ENCODE measurements around the gene TMEM59L.

Gene TMEM59L

GRCh38 chr19:18609717-18610051 lies 3.0 kb upstream of the TMEM59L start:
- no peak for DNase-seq

DNA sequence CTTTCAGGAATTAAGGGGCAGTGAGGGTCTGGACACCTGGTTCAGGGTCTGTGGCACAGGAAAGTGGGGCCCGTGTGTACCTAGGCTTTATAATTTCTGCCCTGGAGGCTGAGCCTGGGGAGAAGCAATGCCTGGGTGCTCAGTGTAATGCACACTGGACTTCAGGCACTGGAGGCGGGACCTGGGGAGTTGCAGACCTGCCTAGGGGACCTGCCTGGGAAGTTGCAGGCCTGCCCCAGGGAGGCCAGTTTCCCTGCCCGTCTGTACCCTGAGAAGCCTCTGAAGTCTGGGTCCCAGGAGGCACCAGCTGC lies 2.5 kb upstream of the TMEM59L start:
- no peak for DNase-seq

DNA sequence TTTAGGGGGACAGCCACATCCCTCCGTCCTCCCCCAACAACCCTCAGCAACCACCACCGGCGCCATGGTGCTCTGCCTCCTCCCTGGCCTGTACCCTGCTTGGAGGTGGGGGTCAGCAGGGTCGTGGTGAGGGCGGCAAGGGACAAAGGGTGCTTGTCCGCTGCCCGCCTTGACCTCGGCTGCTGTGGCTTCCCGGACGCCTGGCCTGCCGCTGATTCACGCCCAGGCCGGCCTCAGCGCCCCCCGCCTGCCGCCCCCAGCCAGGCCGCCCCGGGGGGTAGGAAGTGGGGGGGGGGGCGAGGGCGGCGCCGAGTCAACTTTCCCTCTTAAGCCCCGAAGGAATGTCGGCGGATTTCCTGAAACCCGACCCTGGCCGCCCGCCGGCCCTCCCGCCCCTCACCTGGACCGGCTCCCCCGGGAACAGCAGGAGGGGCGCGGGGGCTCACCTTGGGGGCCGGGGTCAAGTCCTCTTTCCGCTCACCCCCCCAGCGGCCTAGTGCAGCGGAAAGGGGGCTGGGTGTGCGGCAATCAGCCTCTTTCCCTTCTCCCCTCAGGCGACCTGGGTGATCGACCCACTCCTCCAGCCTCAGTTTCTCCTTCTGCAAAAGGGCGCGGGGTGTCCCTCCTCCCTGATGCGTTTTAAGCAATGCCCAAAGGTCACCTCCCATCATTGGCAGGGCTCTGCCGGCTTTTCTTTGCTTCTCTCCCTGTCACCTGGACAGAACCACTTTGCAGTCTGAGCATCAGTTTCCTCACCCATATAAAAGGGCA lies 1.9 kb upstream of the TMEM59L start:
- no peak for DNase-seq

DNA sequence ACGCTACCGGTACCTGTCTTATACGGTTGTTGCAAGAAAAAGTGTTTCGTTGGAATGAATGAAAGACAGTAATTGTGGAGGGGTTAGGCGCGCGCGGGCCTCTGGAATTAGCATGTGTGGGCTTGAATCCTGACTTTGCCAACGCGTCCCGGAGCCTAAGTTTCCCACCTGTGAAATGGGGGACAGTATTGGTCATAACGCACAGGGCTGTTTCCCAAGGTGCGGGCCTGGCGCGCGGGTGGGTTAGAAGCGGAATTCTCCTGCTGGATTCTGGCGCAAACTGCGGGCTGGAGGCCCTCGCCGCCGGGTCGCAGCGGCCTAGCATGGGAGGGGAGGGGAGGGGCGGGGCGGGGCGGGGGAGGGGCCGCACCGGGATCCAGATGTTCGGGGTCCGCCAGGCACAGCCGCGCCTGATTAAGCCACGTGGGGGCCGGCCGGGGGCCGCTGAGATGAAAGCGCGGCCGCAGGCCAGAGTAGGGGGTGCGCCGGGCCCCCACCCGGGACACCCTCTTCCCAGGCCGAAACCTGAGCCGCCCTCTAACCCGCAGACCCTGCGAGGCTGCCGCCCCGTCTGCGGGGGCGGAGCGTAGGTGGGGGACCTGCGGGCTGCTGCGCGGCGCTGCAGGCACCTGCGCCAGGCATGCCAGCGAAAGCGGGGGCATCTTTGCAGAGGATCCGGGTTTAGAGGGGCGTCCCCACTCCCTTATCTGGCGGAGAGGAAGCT lies 1.2 kb upstream of the TMEM59L start:
- no peak for DNase-seq

DNA sequence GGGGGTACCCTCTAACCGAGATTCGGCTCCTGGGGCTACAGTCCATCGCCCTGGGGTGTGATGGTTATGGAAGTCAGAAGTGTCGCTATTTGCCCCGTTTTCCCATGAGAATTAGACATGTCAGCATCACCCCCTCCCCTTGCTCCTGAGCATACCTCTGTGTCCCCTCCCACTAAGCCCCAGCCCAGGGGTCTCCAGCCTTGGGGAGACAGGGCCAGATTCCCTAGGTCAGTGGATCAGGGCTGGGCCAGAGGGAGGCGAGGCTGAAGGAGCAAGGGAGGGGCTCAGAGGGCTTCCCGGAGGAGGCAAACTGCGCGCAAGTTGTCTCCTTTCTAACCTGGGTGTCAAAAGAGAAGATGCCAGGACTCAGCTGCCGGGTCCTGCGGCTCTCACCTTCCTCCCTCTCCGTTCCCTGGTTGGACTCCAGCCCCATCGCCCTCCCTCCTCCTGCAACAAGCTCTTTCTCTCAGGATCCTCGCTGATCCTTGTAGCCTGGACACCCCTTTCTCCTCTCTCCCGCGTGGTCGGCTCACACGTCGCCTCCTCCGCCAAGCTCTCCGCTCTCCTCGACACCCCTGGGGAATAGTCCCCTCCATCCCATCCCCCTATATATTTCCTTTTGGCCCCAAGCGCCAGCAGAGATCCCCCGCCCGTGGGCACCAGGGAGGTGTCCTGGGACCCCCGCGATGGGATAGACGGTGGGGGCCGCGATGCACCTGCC lies 459 bp upstream of the TMEM59L start:
- DNase-seq, result no peak

DNA sequence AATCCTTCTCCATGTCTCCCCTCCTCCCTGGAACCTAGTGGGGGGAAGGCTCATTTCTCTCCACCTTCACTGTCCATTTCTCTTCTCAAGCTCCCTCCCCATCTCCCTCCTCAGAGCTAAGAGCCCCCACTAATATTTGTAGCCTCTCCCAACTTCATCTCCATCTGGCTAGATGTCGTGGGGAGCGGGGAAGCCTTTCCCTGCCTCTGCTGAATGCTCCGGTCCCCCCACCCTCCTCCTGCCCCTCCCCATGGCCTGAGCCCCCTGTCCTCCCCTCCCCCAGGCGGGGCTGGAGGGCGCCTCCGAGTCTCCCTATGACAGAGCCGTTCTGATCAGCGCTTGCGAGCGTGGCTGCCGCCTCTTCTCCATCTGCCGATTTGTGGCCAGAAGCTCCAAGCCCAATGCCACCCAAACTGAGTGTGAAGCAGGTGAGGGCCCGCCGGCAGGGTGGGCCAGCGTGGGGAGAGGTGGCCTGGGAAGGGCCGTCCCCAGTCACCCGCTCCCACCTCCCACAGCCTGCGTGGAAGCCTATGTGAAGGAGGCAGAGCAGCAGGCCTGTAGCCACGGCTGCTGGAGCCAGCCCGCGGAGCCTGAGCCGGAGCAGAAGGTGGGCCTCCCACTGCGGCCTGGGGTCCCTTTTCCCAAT lies 1.0 kb downstream of the TMEM59L start:
- DNase-seq, result no peak

DNA sequence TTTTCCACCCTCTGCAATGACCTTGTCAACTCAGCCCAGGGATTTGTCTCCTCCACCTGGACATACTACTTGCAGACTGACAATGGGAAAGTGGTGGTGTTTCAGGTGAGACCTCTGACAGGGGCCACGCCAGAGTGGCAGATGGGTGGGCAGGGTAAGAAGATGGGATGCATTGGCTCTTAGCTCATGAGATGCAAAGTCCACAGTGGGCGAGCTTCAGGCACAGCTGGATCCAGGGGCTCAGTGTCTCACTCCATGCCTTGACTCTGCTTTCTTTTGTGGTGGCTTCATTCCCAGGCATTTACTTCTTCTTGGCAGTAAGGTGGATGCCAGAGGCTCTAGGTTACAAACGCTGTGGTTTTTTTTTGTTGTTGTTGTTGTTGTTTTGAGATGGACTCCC lies 3.4 kb downstream of the TMEM59L start:
- DNase-seq, result no peak

- DNase-seq, result no peak
These were observed 4.9 kb downstream of the TMEM59L start for GRCh38 chr19:18617562-18617961.

GRCh38 chr19:18618236-18618635 lies 5.6 kb downstream of the TMEM59L start:
- DNase-seq, result no peak

GRCh38 chr19:18620311-18620710 lies 7.6 kb downstream of the TMEM59L start:
- no peak for DNase-seq

GRCh38 chr19:18620902-18621301 lies 8.2 kb downstream of the TMEM59L start:
- DNase-seq, result no peak

GRCh38 chr19:18626906-18627305 lies 14.2 kb downstream of the TMEM59L start:
- no peak for DNase-seq

GRCh38 chr19:18629166-18630088 lies 16.8 kb downstream of the TMEM59L start:
- DNase-seq, result no peak

DNA sequence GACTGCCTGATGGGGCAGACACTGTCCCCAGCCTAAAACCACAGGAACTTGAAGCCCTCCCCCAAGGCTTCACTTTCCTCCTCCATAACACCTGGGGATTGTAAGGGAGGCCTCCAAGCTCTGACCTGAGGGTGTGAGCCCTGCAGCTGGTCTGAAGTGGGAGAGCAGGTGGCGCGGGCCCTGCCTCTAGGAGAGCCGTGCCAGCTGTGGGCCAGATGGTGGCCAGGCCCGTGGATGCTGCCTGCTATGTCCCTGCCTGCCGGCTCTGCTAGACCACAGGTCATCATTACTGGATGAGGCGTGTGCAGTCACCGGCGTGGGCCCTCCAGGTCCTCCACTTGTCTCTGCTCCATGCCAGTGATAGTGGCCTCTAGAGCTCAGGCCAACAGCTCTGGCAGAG lies 20.7 kb downstream of the TMEM59L start:
- DNase-seq, result peak; percentile 48

GRCh38 chr19:18634612-18635297 lies 22.1 kb downstream of the TMEM59L start:
- DNase-seq, result no peak

DNA sequence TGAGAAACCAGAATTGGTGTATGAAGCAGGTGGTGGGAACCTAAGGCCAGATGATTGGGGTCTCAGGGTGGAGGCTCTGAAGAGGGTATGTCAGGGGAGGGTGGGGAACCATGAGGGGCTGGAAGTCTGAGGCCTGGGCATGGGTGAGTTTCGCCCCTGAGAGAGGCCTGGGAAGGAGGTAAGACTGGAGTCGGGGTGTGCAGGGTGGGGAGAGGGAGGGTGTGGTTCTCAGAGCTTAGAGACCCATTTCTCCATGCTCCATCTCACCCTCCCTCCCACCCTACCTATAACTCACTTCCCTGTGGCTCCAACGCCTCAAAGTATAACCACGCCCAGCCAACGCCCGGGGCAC lies 23.1 kb downstream of the TMEM59L start:
- DNase-seq, result no peak

DNA sequence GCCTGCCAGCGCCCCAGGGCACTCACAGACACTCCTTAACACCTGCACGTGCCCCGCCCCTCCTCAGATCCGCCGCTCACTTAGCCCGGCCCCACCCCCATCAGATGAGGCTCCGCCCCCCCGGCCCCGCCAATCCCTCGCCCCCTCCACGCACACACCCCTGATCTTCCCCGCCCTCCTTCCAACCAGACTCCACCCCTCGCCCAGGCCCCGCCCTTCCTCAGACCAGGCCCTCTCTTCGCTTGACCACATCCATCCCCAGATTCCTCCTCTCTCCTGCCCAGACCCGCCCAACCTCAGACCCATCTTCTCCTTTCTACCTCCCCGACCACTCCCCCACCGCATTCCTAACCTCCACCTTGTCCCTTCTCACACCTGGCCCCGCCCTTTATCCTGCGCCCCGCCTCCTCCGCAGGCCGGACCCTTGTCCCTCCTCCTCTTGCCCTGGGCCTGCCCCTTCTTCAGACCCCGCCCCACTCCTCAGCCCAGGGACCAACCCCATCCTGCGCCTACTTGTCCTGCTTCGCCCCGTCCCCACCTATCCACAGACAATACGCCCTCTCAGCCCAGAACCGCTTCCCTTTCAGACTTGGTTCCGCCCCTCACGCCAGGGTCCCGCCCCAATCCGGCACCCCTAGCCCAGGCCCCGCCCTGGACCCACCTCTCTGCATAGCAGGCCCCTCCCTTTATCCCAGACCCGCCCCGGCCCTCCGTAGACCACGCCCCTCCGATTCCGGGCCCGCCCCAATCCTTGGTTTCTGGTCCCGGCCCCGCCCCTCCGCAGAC lies 23.7 kb downstream of the TMEM59L start:
- peak; percentile 97 for DNase-seq

DNA sequence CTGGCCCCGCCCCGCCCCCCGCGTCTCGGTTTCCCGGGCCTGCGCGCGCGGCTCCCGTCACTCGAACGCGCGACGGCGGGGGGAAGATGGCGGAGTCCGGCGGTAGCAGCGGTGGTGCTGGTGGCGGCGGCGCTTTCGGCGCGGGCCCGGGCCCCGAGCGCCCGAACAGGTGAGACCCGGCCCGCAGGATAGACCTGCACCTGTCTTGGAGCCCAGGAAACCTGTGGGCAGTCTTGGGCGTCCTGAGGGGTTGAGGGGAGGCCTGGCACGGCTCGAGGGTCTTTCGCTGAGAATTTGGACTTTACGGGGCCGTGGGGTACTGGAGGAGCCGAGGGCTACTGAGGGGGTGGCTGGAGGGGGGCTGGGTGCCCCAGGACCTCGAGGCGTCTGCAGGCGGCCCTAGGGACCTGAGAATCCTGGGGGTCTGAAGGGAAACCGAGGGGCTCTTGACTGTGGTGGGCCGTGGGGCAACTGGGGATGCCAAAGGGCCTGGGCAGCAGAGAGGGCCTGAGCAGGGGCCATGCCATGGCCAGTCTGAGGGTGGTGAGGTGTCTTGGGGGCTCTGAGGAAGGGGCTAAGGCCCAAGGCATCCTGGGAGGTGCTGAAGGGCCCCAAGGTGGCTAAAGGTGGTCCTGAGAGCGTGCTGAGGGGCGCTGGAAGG lies 24.4 kb downstream of the TMEM59L start, which contains the start of gene KLHL26:
TSS of gene KLHL26 (plus strand) at position 60 of the 661 bp plus-strand sequence. CDS start at position 87, 27 bp downstream.
- DNase-seq, result no peak

DNA sequence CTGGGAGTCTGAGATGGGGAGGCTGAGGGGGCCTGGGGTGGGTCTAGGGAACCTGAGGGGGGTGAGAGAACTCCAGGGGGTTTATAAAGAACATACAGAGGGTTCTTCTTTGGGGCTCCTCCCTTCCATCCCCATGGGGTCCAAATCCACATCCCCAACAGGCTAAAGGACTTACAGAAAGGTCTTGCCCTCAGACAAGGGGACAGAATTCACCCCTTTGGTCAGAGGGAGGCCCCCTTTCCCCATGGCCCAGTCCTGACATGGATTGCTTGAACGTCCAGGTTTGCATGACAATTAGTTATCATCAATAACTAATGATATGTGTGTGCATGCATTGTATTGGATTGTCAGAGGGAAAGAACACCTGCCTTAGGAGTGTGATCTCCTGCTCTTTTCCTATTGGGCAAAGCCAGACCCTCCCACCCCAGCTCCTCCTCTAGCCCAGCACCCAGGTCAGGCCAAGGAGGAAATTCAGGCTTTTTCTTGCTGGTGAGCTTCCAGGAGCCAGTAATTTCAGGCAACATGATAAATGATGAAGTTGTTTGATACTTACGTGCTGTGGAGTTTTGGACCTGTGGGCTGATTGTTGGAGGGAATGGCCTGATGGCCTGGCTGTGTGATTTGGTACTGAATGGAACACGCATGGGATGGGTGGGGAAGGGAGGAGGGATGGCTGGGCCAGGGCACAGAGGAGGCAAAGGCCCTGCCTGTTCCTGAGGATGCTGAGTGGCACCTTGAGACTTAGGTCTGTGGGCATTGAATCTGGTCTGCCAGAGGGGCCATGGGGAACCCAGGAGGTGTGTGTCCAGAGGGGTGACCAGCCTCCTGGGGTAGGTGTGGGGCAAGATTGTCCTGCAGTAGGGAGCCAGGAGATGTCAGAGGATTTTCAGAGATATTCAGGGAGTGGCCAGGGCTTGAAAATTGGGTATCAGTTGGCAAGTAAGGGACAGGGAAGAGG lies 25.3 kb downstream of the TMEM59L start:
- peak; percentile 63 for DNase-seq
